ENCODE results near the gene ITPRID2. TPM values are rescaled to one million over a fixed set of nuclear protein-coding genes. Genes with fewer than 3 reads are reported as not detected.

The ITPRID2 gene
- total RNA-seq, 1 experiment from 2014 or later: 54.8 TPM

DNA sequence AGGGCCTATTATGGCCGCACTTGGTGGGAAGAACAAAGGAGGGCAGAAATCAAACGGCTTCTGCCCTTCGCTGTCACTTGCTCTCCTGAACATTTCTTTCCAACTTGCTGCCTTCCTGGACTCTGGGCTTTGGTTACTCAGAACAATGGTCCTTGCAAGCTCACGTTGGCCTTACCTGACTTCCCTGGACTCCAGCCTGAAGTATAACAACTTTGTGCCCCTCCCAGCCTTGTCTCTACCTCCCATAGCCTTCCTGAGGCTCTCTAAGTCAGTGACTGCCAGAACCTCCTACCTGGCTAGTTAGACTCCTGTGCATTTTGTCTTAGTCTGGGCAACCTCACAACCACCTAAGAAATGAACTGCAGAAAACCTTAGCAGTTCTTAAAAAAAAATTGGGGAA lies 30.2 kb upstream of the ITPRID2 start:
- Mint-ChIP-seq H3K9me3 (ENCODE audit: unreplicated experiment) (no peaks in the 10 kb centered on the region), H3K36me3 (ENCODE audit: insufficient read depth, unreplicated experiment) (no peaks in the 10 kb centered on the region), H3K4me3 (ENCODE audit: unreplicated experiment) (no peak overlapping the region), H3K4me1 (ENCODE audit: low read depth, unreplicated experiment) (no peaks in the 10 kb centered on the region), H3K27ac (ENCODE audit: unreplicated experiment) (no peak overlapping the region), H3K27me3 (ENCODE audit: insufficient read depth, unreplicated experiment) (no peaks in the 10 kb centered on the region)
- ChIA-PET CTCF (no interaction called here), POLR2A (no interaction called here)
- Histone ChIP-seq H3K27me3 (replicated peaks; ENCODE audit: control insufficient read depth, insufficient read depth, low read length) (no peaks in the 10 kb centered on the region), H3K4me1 (no peaks in the 10 kb centered on the region), H3K4me3 (ENCODE audit: low read depth, low read length) (no peak overlapping the region), H3K36me3 (ENCODE audit: control insufficient read depth, insufficient read depth, low read length) (no peaks in the 10 kb centered on the region), H3K9me3 (no peaks in the 10 kb centered on the region)
- TF ChIP-seq, protein P1, sequence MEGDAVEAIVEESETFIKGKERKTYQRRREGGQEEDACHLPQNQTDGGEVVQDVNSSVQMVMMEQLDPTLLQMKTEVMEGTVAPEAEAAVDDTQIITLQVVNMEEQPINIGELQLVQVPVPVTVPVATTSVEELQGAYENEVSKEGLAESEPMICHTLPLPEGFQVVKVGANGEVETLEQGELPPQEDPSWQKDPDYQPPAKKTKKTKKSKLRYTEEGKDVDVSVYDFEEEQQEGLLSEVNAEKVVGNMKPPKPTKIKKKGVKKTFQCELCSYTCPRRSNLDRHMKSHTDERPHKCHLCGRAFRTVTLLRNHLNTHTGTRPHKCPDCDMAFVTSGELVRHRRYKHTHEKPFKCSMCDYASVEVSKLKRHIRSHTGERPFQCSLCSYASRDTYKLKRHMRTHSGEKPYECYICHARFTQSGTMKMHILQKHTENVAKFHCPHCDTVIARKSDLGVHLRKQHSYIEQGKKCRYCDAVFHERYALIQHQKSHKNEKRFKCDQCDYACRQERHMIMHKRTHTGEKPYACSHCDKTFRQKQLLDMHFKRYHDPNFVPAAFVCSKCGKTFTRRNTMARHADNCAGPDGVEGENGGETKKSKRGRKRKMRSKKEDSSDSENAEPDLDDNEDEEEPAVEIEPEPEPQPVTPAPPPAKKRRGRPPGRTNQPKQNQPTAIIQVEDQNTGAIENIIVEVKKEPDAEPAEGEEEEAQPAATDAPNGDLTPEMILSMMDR (IDR thresholded peaks at IDR 0.05; ENCODE audit: insufficient read depth in 1 of 2, low read depth in 1 of 2, low read length in 1 of 2, severe bottlenecking in 1 of 2, unreplicated experiment in 1 of 2): no peak
- DNase-seq: no peak
- intact Hi-C loops (cut with micrococcal nuclease; ENCODE audit: unreplicated experiment): no loop called here
- no TSS peak for BruUV-seq (replicated peaks)

DNA sequence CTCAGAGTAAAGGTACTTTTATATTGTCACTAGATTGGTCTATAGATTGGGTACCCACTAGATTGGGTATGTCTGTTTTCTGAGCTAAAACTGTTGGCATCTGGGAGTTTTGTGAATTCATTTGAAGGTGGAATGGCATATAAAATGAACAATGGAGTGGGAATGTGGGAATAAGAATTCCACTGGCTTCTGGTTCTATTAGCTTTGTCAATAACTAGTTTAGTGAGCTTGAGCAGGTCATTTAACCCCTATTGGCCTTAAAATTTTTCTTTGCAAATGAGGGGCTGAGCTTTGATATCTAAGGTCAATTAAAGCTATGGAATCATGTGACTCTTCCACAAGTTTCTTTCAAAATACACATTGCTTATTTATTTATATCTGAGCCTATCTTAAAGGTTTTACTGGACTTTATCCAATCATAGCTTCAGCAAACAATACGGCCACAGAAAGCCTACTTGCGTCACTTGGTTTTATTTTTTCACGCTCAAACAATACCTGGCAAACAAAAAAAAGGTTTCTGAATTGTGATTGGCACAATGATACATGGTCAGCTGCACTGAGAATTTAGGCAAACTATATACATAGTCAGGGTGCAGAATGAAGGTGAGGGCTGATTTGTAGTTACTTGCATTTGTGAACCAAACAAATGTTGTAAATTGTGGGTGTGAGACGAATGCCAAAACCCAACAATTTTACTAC lies 28.8 kb upstream of the ITPRID2 start:
- Histone ChIP-seq H3K9me3 (no peaks in the 10 kb centered on the region), H3K36me3 (ENCODE audit: control insufficient read depth, insufficient read depth, low read length) (no peaks in the 10 kb centered on the region), H3K4me3 (ENCODE audit: low read depth, low read length) (no peak overlapping the region), H3K4me1 (no peaks in the 10 kb centered on the region), H3K27me3 (replicated peaks; ENCODE audit: control insufficient read depth, insufficient read depth, low read length) (no peaks in the 10 kb centered on the region)
- DNase-seq: no peak
- Mint-ChIP-seq H3K27ac (ENCODE audit: unreplicated experiment) (no peak overlapping the region), H3K27me3 (ENCODE audit: insufficient read depth, unreplicated experiment) (no peaks in the 10 kb centered on the region), H3K4me3 (ENCODE audit: unreplicated experiment) (no peak overlapping the region), H3K9me3 (ENCODE audit: unreplicated experiment) (no peaks in the 10 kb centered on the region), H3K36me3 (ENCODE audit: insufficient read depth, unreplicated experiment) (no peaks in the 10 kb centered on the region), H3K4me1 (ENCODE audit: low read depth, unreplicated experiment) (no peaks in the 10 kb centered on the region)
- intact Hi-C loops (cut with micrococcal nuclease; ENCODE audit: unreplicated experiment): no loop called here
- POLR2A ChIA-PET: no interaction called here
- TF ChIP-seq, protein P1 (IDR thresholded peaks at IDR 0.05; ENCODE audit: insufficient read depth in 1 of 2, low read depth in 1 of 2, low read length in 1 of 2, severe bottlenecking in 1 of 2, unreplicated experiment in 1 of 2): no peak
- CTCF ChIA-PET: no interaction called here
- no TSS peak for BruUV-seq (replicated peaks)

DNA sequence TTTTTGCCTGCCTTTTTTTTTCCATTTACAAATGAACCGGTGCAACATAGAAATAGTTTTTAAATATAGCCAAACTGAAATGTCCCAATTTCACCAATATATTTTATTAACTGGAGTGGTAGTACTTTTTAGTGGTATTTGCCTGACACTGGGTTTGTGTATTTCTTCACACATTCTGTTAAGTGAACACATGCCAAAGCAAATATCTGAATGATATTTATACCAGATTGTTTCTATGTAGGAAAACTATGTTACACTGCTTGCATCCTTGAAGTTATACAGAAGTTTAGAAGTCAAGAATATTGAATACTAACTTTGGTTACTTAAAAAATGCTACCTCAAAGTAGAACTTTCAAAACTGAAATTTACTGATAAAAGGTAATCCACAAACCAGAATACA lies 19.4 kb upstream of the ITPRID2 start:
- Mint-ChIP-seq H3K27ac (ENCODE audit: unreplicated experiment) (no peak overlapping the region), H3K4me3 (ENCODE audit: unreplicated experiment) (no peak overlapping the region), H3K9me3 (ENCODE audit: unreplicated experiment) (no peaks in the 10 kb centered on the region), H3K27me3 (ENCODE audit: insufficient read depth, unreplicated experiment) (no peaks in the 10 kb centered on the region), H3K4me1 (ENCODE audit: low read depth, unreplicated experiment) (no peaks in the 10 kb centered on the region), H3K36me3 (ENCODE audit: insufficient read depth, unreplicated experiment) (no peaks in the 10 kb centered on the region)
- CTCF ChIA-PET: no interaction called here
- Histone ChIP-seq H3K36me3 (ENCODE audit: control insufficient read depth, insufficient read depth, low read length) (no peaks in the 10 kb centered on the region), H3K27me3 (replicated peaks; ENCODE audit: control insufficient read depth, insufficient read depth, low read length) (no peaks in the 10 kb centered on the region), H3K4me3 (ENCODE audit: low read depth, low read length) (no peak overlapping the region), H3K4me1 (peaks cover 6% of the 10 kb centered on the region; the same call in 1 of the 2 replicates), H3K9me3 (no peaks in the 10 kb centered on the region)
- intact Hi-C loops (cut with micrococcal nuclease; ENCODE audit: unreplicated experiment): no loop called here
- TF ChIP-seq, protein P1 (IDR thresholded peaks at IDR 0.05; ENCODE audit: insufficient read depth in 1 of 2, low read depth in 1 of 2, low read length in 1 of 2, severe bottlenecking in 1 of 2, unreplicated experiment in 1 of 2): no peak
- POLR2A ChIA-PET: no interaction called here
- no TSS peak for BruUV-seq (replicated peaks)
- DNase-seq: no peak

All from Caco-2 (cell line).